NCI-H345 (cell line): ENCODE data around the gene UBAP1.
A peak's percentile ranks its signal among the peaks of the same experiment; 100 is the strongest.
"Not testable (repeated sequence)": the region's sequence is repeated elsewhere in the genome, so short reads cannot be mapped to it uniquely, and the experiment has no call there.

ENCODE experiments used
- DNase-seq: peaks from one replicate; lab custom pipeline; 2025; lab: John Stamatoyannopoulos, UW

Gene UBAP1

DNA sequence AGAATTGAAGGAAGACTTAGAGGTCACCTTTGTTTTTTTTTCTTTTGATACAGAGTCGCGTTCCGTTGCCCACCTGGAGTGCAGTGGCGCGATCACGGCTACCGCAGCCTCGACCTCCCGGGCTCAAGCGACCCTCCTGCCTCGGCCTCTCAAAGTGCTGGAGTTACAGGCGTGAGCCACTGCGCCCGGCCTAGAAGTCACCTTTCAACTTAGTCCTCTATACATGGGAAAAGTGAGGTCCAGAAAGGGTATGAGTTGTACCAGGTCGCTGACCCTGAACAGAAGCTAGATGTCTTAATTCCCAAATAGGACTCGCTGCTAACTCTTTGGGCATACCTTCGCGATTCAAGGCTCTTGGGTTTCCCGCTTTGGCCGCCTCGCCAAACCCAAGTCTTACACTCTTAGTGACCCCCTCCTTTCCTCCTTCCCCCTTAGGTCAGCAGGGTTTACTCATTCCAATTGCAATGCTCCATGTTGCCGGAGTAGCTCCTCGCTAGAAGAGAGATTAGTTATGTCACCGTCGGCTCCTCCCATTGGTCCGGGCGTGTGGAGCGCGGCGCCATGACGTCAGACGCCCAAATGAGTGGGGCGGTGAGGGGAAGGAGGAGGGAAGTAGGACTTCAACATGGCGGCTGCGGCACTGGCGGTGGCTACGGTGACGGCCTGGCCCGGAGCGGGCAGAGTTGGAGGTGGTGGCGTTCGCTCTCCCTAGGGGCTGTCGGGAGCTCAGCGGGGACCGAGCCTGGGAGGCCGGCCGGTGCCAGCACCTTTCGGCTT is at the start of gene UBAP1:
Gene UBAP1 (plus strand): TSS at position 608 of the 777 bp plus-strand sequence. CDS start 41,872 bp downstream, outside the sequence.
- peak; percentile 98 for DNase-seq

DNA sequence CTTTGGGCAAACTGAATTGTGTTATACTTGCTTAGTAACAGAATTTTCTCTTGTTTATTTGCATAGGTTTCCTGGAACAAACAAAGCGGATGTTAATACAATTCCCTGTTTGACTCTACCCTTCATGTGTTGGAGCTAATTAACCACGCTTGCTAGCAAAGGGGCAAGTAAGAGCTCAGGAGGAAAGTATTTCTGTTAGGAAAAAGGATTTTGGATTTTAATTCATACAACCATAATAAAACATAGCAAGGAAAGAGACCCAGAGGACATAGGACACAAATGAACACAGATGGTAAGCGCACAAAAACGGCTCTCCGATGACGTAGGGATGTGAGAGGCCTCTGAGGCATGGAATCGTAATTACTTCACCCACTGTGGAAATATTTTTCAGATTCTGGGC is 47.3 kb upstream of the UBAP1 start:
- DNase-seq: no peak

DNA sequence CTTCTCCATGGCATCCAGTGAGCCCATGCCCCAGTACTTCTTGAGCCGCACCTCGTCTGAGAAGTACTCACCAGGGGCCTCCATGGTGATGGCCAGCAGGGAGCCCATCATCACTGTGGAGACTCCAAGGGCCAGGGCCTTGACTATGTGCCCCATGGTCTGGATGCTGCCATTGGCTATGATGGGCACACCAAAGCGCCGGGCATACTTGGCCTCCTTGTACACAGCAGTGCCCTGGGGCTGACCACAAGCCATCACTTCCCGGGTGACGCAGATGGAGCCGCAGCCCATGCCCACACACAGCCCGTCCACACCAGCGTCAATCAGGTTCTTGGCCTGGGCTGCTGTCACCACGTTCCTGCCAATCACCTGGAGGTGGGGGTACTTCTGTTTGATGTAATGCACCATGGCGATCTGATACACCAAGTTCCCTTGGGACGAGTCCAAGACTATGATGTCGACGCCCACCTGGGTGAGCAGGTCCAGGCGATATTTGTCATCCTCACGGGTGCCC is 45.4 kb upstream of the UBAP1 start:
- no peak for DNase-seq

DNA sequence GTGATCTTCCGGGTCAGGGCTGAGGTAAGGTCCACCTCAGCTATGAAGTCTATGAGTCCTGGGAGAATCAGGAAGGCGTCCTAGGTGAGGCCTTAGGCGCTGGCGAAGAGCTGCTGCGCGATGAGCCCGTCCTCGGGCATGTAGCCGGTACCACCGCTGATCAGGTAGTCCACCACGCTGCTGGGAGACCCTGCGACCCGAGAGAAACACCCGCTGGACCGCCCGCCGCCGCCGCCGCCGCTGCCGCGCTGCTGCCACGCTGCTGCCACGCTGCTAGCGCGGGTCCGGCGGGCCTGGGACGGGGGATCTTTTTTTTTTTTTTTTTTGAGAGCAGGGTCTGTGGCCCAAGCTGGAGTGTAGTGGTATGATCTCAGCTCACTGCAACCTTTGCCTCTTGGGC is 44.3 kb upstream of the UBAP1 start:
- DNase-seq: no peak

DNA sequence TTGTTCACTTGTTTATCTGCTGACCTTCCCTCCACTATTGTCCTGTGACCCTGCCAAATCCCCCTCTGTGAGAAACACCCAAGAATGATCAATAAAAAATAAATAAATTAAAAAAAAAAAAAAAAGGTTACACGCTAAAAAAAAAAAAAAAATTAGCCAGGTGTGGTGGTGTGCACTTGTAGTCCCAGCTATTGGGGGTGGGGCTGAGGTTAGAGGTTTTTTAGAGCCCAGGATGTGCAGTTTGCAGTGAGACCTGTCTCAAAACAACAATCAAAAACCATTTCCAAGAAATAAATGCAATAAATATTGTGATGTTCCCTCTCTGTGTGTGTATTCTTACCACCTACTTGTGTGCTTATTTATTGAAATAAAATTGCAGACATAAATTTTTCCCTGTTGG is 40.2 kb upstream of the UBAP1 start:
- not testable (repeated sequence) for DNase-seq

DNA sequence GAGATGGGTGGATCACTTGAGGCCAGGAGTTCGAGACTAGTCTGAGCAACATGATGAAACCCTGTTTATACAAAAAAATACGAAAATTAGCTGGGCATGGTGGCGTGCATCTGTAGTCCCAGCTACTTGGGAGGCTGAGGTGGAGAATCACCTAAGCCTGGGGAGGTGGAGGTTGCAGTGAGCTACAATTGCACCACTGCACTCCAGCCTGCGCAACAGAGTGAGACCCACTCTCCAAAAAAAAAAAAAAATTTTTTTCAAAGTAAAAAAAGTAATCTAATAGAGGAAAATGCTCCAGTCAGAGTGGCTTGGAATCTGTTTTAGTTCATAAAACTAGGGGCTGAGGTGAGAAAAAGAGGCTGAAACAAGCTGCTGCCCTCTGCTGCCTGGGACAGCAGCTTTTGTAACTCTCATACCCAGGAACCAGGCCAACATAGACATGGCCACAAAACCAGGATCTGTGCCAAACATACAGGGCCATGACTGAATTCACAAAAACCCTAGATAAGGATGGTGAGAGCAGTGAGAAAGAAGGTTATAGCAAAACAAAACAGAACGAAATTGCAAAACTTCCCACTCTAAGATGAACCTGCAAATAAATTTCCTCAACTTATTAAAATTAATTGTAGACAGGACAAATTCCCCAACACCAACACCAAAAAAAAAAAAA is 39.2 kb upstream of the UBAP1 start:
- DNase-seq: peak; percentile 9

DNA sequence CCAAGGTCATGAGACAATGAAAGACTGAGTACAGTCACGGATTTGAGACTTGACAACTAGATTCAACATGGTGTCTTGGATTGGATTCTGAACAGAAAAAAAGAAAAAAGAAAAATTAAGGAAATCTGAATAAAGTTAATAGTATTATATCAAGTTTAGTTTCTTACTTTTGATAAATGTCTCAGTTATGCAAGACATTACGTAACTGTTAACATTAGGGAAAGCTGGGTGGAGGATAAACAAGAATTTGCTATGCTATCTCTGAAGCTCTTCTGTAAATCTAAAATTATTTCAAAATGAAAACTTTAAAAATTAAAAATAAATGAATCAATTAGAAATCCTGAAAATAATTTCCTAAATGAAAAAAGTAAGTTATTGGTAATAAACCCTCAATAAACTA is 38.0 kb upstream of the UBAP1 start:
- DNase-seq: no peak

DNA sequence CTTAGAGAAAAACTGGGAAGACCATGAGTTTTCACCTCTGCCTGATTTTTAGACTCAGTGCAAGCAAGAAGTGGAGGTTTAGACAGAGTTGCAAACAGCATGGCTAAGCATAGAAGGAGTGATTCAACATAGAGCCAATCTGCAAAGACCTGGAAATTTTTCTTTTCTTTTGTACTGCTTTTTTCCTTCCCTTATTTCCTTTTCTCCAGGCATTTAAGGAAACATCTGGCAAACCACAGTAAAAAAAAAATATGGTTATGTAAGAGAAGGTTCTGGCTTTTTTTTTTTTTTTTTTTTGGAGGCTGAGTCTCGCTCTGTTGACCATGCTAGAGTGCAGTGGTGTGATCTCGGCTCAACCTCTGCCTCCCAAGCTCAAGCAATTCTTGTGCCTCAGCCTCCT is 35.7 kb upstream of the UBAP1 start:
- no peak for DNase-seq

DNA sequence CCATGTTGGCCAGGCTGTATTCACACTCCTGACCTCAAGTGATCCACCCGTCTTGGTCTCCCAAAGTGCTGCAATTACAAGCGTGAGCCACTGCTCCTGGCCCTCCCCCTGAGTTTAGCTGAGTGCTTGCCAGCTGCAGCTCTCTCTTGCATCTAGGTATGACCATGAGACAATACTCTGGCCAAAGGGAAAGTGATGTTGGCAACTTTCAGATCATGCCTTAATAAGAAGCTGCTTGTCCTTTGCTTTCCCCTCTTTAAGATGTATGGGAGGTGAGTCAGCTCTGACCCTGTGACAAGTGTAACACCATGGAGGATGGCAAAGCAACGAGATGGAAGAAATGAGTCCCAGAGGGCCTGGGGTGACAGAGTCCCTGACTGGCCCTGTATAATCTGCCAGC is 33.7 kb upstream of the UBAP1 start:
- DNase-seq: no peak

DNA sequence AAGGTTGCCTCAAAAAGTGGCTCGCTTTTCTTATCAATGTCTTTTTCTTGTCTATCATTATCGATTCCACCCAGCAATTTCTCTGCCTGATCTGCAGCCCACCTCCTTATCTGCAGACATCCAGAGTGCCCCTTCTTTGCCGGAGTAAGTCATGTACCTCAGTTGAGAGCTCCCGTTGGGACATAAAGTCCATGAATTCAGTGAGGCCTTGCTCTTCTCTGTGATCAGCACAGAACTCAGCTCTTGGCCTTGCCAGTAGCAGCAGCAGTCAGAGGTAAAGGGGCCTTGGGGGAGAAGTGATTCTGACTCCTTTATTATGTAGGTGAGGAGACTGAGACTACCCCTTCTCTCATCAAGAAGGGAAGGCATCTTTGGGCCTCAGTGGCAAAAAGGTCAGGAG is 27.4 kb upstream of the UBAP1 start:
- no peak for DNase-seq

DNA sequence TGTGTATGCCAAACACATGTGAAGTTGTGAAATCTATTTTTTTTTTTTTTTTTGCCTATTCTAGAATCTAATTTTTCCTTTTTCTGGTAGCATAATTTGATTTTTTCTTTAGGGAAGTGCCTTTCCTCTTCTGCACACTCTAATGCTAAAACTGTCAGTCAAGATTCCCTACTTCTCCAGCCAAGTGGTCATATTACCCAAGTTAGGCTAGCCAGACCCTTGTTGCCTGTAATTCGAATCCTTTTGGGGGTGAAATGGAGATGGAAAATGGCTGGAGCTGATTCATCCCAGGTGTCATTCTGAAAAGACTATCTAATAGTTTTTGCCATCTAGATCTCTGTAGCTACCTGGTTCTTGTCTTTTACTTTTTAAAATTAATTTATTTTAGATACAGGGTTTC is 24.8 kb upstream of the UBAP1 start:
- no peak for DNase-seq

DNA sequence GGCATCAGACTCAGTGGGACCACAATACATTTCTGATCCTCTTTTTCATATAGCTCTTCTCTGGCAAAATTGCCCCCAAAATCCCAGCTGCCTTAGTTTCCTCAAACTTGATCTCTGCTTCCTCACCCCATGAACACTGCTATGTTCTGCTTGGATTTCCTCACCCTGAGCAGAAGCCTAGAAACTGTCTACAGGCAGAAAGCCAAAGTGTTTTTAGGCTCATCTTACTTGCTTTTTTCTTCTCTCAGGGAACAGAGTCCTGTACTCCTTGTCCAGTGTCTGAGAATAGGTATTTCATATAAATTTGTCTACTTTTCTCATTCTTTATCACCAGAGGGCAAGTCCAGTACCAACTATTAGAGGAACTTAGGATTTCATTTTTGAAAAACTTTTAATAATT is 21.5 kb upstream of the UBAP1 start:
- DNase-seq: no peak

DNA sequence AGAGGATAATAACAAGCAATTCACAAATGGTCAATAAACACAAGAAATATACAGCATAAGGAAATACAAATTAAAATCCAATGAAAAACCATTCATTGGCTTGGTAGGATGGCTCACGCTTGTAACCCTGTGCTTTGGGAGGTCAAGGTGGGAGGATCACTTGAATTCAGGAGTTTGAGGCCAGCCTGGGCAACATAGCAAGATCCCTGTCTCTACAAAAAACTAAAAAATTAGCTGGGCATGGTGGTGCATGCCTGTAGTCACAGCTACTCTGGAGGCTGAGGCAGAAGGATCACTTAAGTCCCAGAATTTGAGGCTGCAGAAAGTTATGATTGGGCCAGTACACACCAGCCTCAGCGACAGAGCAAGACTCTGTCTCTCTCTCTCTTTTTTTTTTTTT is 20.9 kb upstream of the UBAP1 start:
- DNase-seq: no peak

DNA sequence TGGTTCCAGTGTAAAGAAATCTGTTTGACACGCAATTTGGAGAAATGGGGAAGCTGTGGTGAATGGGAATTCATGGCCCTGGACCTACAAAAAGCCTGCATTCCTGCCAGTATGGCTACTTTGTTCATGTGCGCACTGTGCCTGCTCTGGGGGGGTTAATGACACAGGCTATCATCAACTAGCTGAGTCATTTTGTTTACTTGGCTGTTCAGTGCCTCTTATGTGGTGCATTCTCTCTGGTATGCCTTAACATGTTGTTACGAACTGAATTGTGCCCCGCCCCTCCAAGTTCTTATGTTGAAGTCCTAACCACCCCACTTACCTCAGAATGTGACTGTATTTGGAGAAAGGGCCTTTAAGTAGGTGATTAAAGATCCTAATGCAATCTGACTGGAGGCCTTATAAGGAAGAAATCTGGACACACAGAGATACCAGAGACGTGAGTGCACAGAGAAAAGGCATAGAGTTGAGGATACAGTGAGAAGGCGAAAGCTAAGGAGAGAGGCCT is 20.4 kb upstream of the UBAP1 start:
- peak; percentile 67 for DNase-seq

DNA sequence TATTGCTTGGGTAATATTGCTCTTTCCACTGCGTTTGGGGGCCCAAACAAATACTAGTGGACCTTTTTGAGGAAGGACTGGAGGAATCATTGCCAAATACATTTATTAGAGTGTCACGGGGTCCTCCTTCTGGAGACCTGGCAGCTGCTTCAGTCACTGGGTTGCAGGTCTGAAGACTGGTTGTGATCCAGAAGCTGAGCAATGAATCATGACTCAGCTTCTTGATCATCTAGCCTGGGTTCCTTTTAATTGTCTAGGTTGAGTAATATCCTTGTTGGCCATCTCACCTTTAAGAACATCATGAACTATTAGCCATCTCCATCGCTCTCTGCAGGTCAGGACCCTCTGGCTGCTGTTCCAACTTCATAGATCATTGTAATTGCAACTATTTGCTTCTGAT is 15.4 kb upstream of the UBAP1 start:
- DNase-seq: no peak

DNA sequence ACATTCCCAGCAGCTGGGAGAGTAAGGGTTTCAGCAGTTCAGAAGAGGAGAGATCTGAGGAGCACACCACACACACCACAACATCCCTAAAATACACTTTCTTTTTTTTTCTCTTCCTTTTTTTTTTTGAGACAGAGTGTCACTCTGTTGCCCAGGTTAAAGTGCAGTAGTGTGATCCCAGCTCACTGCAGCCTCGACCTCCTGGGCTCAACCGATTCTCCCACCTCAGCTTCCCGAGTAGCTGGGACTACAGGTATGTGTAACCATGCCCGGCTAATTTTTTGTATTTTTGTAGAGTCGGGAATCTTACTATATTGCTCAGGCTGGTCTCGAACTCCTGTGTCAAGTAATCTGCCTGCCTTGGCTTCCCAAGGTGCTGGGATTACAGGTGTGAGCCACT is 9.7 kb upstream of the UBAP1 start:
- no peak for DNase-seq

DNA sequence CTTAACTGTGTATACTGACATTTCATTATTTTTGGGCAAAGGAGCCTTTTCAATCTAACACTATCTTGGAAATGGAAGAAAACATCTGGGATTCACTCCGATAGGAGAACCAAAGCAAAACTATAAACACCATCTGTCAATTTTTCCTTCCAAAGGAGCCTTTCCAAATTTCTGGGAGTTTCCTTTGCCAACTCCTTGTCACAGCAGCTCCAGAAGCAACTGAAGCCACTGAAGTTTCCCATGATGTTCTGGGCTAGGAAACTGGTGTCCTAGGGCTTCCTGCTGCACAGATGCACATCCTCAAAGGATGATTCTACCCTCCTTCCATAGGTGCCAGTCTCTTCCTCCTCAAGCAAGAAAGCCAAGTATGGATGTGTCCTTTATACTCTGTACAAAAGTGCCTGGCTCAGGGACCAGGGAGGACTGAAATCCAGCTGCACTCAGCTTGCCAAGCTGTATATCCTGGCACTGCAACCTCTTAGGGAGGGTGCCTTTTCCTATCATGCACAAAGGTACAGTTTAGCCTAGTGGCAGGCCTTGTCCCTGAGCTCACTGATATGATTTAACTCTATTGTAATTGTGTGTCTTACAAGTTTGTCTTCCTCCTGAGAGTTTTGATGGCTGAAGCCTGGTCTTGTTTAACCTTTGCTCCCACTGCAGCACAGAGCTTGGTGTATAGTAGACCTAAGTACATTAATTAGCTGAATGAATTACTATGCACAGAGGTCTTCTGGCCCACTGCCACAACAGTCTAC is 8.4 kb upstream of the UBAP1 start:
- DNase-seq: no peak

DNA sequence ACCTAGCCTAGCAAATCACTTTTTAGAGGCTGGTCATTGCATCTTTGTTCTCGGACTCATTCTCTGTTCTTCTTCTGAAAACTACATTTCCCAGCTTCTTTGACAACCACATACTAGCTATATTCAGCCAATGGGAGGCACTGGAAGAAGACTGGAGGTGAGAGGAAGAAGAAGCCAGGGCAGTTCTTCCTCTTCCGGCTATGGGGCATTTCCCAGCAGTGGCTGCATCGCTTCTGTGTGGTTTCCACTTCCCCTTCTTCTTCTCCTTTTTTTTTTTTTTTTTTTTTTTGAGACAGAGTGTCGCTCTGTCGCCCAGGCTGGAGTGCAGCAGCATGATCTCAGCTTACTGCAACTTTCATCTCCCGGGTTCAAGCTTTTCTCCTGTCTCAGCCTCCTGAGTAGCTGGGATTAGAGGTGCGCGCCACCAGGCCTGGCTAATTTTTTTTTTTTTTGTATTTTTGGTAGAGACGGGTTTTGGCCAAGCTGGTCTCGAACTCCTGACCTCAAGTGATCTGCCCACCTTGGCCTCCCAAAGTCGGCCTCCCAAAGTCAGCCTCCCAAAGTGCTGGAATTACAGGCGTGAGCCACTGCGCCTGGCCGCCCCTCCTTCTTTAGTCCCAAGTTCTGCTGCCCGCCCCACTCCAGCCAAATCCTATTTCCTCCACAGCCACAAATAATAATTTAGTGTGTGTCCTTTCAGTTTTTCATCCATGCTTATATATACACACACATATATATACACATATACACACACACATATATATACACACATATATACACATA is 6.9 kb upstream of the UBAP1 start:
- no peak for DNase-seq

DNA sequence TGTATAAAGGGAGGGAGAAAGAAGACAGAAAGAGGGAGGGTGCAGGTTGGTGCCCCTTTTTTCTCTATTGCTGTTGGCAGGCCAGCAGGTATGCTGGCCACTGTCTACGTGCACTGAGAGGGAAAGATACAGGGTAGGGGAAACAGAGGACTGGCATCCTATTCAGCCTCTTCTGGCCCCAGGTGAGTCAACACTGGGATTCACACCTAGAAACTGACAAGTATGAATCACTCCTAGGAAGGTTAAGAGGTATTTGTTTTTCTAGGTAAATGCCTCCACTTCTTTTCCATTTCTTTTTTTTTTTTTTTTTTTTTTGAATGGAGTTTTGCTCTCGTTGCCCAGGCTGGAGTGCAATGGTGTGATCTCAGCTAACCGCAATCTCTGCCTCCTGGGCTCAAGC is 2.8 kb upstream of the UBAP1 start:
- no peak for DNase-seq

DNA sequence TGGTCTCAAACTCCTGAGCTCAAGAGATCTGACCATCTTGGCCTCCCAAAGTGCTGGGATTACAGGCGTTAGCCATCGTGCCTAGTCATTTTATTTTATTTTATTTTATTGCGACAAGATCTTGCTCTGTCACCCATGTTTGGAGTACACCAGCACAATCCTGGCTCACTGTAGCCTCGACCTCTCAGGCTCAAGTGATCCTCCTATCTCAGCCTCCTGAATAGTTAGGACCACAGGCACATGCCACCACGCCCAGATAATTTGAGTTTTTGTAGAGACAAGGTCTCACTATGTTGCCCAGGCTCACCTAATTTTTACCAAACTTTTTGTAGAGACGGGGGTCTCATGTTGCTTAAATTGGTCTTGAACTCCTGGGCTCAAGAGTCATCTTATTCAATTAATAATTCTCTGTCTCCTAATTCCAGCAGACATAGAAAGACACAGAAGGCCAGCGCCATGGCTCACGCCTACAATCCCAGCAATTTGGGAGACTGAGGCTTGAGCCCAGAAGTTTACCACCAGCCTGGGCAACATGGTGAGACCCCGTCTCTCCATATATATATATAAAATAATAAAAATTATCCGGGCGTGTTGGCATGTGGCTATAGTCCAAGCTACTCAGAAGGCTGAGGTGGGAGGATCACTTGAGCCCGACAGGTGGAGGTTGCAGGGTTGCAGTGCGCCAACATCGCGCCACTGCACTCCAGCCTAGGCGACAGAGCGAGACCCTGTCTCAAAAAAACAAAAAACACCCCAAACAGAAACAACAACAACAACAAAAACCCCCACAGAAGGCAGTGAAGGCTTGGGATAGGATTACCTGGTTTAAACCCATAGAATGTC is 1.0 kb upstream of the UBAP1 start:
- no peak for DNase-seq
